NCI-H526 (cell line): ENCODE results near the gene HELZ.
"Not testable (repeated sequence)": the region's sequence is repeated elsewhere in the genome, so short reads cannot be mapped to it uniquely, and the experiment has no call there.

Source experiments
- DNase-seq, 2 experiments: peaks; one replicate each; lab custom pipeline; 2025; lab: John Stamatoyannopoulos, UW

HELZ gene

DNA sequence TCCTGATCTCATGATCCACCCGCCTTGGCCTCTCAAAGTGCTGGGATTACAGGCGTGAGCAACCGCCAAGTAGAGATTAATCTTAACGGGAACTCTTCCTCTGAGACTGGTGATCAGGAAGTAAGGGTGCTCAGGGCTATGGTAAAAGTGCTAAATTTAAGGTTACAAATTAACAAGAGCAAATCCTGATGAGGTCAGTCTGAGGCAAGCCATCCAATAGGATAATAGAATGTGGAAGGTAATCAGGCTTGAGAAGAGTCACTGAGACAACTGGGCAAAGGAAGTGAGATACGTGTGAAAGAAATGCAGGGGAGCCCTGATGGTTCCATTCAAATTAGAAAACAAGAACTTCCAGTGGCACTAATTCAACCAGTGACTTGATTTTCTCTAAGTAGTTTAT is 131.5 kb downstream of the HELZ start:
- no peak for DNase-seq

DNA sequence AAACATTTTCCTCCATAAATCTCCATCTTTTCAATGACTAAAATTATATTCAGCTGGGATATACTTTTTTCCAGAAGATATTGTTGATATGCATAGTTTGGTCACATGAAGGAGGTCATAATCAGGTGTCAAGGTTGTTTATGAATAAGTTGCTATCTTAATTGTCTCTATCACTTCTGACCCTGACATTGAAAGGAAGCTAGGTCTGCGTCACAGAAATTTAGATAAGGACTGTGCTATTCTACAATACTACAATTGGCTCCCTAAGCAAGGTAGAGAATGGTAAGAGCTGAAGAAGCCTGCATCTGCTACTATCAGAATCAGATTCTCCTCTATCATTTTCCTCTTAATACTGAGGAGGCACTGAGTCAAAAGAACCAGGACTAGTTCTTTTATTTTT is 133.2 kb downstream of the HELZ start:
- no peak for DNase-seq

DNA sequence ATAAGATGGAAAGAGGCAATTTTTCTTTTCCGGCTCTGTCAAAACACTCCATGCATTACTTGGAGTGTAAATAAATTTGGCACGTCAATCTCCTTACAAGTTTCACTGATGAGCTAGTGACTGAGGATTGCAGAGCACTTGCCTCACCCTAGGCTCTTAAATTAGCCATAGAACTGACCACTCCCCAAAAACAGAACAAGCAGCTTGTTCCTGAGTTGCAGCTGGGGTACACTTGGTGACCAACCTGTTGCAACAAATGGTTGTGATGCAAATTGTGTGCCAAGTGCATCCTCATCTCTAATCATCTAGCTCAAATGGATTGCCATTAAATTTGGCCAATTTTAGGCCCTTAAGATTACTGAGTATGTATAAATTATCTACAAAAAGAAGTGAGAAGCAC is 133.7 kb downstream of the HELZ start:
- no peak for DNase-seq

DNA sequence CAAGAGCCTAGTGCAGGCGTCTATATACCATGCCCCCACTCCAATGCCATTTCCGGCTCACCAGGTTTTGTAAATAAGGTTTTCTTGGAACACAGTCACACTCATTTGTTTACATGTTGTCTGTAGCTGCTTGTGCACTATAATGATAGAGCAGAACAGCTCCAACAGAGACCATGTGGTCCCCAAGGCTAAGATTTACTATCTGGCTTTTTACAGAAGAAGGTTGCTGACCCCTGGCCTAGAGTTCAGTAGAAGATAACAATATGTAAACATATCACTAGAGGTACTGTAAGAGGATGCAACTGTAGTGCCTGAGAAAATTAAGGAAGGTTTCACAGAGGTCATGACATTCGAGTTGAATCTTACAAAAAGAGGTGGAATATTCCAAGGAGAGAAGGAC is 134.4 kb downstream of the HELZ start:
- no peak for DNase-seq

DNA sequence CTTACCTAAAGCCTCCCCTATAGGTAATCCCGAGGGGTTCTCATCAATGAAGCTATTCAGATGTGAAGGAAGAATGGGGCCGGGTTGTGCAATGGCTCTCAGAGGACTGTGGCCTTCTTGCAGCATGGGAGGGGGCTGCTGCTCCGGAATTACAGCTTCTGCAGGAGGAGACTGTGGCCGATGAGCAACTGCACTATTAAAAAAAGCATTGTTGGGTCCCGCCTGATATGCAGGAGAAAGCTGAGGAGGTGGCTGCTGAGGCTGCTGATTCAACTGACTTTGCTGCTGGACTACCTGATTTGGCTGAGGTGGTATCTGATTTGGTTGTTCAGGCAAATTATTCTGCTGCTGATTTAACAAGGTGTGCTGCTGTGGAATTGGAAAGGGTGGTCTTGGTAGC is 135.9 kb downstream of the HELZ start:
- DNase-seq = peak; percentile 66 to 88

DNA sequence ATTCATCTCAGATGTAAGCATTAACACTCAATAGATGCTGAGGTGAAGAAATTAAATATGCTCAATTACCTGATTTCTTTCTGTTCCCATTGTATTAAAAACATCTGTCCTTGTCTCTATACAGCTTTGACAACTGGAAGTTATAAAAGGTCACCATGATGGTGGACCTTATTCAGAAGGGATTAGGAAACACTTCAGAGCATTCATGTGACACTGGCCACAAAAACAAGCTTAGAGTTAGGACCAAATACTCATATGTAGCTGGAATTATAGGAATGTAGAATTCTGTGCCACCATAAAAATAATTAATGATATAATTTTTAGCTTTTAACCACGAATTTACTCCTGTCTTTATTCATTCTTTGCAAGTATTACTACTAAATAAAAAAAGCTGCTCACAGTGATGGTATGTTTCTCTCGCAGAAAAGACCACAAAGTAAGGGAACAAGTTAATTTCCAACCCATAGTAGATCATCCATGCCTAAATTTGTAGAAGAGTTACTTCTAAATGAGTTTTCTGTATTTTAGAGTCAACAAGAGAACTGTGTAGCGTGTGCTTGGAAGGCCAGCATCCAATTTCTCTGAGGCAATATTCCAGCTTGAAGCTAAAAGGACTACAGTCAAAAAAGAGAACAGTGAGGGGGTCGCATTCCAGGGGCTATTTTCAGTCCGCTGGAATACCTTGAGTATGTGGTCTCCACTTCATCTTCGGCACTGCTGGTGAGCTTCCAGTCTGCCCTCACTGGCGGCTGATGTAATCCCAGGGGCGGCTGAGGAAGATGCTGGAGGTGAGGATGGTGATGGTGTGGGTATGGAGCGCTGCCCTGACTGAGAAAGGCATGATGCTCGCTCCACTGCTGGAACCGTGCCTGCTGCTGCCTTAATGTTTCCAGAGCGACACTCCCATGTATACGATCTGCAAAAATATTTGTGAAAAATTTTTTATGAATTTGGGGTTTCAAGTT is 136.9 kb downstream of the HELZ start:
- DNase-seq = no peak

DNA sequence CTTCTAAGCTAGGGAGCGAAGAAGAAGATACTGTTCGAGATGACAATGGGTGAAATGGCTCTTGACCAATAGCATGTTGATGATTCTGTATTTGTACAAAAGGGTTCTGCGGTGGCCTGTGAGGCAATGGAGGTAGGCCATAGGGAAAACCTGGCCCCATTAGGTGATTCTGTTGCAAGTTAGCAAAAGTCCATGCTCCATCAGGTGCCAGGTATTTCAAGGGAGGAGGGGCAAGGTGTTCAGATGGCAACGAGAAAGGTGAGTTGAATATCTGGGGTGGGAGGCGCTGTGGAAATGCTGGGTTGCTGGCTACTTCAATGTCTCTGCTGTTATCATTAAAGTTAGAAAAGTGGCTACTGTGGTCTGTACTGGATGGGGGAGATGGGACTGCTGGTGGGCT is 137.8 kb downstream of the HELZ start:
- DNase-seq = no peak

DNA sequence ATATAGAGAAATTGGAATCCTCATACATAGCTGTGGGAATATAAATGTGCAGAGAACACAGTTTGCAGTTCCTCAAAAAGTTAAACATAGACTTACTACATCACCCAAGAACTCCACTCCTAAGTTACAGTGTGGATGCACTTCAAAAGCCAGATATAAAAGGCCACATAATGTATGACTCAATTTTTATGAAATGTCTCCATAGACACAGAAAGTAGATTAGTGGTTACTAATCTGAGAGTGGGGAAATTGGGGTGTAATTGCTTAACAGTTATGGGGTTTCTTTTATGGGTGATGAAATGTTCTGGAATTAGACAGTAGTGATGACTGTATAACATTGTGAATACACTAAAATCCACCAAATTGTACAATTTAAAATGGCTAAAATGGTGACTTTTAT is 139.8 kb downstream of the HELZ start:
- DNase-seq = no peak

DNA sequence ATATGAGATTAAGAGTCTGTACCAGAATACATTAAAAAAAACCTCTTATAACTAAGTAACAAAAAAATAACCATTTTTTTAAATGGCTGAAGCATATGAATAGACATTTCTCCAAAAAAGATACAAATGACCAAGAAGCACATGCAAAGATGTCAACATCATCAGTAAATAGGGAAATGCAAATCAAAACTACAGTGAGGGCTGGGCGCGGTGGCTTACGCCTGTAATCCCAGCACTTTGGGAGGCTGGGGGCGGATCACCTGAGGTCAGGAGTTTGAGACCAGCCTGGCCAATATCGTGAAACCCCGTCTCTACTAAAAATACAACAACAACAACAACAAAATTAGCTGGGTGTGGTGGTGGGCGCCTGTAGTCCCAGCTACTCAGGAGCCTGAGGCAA is 140.4 kb downstream of the HELZ start:
- not testable (repeated sequence) for DNase-seq

DNA sequence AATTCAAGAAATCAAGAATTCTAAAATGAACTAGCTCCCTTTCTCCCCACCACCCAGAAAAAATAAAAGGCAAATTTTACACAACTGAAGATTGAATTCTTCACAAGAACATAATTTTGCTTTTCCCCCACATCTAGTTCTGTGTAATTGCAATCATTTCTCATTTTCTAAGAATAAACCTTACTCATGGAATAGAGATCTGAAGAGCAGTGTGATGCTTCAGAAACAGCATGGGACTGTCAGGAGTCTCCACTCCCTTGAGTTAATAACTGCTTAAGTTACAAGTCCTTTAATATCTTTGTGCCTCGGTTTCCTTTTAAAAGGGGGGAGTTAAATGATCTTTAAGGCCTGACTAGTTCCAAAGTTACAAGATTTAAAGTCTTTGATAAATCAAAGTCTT is 147.0 kb downstream of the HELZ start:
- no peak for DNase-seq

DNA sequence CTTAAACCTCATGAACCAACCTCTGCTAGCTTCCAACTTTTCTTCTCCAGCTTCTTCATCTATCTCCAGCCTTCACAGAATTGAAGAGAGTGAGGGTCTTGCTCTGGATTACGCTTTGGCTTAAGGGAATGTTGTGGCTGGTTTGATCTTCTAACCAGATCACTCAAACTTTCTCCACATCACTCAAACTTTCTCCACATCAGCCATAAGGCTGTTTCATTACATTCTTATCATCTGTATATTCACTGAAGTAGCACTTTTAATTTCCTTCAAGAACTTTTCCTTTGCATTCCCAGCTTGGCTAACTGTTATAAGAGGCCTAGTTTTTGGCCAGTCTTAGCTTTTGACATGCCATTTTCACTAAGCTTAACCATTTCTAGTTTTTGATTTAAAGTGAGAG is 148.4 kb downstream of the HELZ start:
- no peak for DNase-seq

DNA sequence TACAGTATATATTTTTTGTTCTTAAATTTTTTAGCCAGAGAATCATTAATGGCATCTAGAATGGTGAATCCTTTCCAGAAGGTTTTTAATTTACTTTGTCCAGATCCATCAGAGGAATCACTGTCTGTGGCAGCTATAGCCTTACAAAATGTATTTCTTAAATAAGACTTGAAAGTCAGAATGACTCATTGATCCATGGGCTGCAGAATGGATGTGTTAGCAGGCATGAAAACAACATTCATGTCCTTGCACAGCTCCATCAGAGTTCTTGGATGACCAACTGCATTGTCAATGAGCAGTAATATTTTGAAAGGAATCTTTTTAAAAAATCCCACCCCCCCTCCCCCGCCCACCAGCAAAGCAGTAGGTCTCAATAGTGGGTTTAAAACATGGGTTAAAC is 149.2 kb downstream of the HELZ start:
- no peak for DNase-seq

DNA sequence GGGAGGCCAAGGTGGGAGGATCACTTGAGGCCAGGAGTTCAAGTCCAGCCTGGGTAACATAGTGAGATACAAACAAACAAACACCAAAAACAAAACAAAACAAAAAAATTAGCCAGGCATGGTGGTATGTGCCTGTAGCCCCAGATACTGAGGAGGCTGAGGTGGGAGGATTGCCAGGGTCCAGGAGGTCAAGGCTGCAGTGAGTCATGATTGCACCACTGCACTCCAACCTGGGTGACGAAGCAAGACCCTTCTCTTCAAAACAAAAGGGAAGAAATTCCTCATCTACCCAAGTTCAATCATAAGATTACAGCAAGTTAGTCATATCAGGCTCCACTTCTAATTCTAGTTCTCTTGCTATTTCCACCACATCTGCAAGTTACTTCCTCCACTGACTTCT is 149.7 kb downstream of the HELZ start:
- DNase-seq = not testable (repeated sequence)

DNA sequence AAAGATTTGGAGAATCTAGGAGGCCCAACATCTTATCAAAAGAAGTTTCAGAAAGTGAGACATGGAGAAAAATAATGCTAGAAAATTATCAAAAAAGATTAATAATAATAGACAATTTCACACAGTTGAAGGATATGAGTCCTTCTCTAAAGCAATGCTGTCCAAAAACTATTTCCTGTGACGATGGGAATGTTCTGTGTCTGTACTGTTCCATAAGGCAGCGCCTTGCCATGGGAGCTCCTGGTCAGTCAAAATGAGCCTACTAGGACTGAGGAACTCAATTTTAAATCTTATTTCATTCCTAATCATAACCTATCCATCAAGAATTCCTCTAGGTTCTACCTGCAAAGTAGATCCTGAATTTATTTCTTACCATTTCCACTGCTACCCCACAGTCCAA is 151.6 kb downstream of the HELZ start:
- DNase-seq = no peak

DNA sequence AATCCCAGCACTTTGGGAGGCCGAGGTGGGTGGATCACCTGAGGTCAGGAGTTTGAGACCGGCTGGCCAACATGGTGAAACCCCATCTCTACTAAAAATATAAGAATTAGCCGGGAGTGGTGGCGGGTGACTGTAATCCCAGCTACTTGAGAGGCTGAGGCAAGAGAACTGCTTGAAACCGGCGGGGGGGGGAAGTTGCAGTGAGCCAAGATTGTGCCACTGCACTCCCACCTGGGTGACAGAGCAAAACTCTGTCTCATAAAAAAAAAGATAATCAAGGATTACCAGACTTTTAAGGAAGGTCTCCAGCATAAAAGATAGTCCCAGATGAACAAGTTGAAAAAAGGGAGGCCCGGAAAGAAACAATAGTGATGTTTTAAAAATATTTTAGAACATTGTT is 152.3 kb downstream of the HELZ start:
- not testable (repeated sequence) for DNase-seq

DNA sequence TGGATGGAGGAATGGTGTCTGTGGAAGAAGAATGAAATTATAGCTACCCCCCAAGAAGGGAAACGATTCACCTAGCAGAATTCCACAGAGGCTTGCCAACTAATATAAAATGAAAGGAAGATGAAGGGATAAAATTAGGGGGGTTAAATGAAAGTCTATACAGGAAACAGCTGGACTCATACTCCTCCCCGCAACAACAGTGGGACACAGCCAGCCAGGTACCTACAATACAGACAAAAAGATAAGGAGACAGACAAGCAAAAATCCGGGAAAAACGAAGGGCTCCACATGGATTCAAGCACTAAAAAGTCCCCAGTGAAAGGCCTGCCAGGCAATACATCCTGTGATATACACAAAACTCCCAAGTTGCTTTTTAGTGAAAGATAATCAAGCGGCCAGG is 152.7 kb downstream of the HELZ start:
- no peak for DNase-seq

DNA sequence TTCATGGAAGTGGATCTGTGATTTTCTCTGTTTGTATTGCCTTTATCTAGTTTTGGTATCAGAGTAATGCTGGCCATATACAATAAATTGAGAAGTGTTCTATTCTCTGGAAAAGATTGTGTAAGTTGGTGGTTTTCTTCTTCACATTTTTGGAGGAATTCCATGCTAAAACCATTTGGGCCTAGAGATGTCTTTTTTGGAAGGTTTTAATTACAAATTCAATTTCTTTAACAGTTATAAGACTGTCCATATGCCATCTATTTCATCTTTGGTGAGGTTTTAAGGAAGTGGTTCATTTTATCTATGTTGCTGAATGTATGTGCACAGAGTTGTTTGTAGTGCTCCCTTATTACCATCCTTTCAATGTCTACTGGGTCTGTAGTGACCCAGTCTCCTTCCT is 154.7 kb downstream of the HELZ start:
- DNase-seq = no peak

DNA sequence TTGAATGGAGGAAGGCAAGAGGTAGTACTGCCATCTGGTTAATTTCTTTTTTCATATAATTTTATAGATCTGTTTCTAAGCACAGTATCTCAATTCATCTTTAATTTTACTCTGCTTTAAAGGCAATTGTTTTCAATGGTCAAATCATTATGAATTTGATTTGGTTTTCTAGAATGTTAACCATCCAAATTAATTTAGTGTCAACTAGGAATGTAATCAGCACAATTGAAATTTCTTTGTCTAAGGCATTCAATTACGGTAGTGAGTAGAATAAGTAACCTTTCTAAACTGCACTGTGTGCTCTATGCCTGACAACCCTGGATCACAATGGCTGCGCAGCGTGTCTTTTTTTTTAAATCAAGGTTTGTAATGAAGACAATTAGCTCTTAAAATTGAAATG is 156.4 kb downstream of the HELZ start:
- DNase-seq = no peak

DNA sequence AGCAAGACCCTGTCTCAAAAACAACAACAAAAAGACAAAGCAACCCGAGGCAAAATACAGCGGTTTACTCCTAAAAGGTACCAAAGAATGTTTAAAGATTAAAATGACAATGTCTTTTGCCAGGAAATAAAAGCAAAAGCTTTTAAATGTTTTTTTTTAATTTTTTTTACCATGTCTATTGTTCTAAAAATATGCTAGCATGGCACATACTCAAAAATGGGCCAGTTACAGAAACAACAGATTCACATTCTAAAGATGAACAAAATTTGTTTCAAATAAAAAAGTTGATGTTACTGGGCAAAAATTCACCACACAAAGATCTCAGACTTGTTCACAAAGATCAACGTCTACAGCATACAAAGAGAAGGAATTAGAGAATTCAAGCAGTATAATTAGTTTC is 159.6 kb downstream of the HELZ start:
- no peak for DNase-seq

DNA sequence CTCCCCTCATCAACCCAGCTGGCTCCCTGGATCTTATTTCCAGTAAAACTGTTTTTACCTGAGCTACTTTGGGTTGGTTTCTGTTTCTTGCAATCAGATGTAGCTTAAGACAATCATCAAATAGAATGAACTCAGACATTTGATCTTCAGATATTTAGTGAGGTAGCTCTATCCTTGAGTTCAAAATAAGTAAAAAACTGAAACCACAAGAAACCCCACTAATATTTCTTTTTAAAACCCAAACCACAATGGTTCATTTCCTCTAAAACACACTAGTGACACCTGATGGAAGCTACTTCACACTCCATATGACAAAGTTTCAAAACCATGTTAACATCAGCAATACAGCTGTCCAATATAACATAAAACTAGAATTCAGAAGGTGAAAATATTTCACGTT is 162.9 kb downstream of the HELZ start:
- no peak for DNase-seq

DNA sequence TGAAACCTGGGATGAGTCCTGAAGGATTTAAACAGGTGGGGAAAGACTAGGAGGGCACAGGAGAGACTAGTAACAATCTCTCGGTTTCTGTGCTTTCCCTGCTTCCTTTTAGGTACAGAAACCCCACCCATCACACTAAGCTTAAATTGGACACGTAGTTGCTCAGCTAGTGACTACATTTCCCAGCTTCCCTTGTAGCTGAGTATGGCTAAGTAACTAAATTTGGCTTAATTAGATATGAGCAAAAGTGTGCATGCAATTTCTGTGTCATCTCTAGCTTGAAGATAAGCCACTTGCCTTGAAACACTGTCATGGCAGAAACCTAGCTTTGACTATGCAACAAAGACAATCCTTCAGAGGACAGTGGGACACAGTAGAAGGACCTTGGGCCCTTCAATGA is 164.2 kb downstream of the HELZ start:
- no peak for DNase-seq

DNA sequence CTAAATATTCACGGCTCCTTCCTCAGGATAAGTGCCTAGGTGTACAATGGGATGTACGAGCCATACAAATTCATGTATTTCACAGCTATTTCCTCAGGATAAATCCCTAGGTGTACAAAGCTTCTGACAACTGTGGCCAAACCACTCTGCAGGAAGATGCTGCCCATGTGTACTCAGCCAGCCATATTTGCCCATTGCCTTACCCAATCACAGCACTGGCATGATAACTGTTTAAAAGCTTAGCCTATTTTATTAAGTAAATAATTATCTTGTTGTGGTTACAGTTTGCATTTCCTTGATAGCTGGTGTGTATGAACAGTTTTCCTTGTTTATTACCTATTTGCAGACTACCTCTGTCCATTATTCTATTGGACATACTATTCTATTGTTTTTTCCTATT is 165.5 kb downstream of the HELZ start:
- DNase-seq = peak; percentile 41 to 56

DNA sequence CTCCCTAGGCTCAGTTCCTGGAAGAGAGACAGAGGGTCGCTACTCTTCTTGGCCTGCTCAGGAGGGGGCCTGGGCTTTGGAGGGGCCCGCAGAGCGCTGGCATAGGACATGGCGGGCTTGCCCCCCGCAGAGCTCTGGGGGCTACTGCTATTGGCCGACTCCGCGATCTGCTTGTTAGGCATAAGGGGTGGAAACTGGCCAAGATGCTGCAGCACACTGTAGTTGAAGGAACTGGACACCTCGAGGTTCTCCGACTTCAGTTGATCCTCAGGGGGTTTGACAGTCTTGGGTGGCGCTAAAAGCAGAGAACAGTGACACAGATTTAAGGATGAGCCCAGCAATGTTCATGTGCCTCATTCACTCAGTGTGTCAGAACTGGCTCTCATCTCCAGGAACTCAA is 166.7 kb downstream of the HELZ start:
- DNase-seq = no peak

DNA sequence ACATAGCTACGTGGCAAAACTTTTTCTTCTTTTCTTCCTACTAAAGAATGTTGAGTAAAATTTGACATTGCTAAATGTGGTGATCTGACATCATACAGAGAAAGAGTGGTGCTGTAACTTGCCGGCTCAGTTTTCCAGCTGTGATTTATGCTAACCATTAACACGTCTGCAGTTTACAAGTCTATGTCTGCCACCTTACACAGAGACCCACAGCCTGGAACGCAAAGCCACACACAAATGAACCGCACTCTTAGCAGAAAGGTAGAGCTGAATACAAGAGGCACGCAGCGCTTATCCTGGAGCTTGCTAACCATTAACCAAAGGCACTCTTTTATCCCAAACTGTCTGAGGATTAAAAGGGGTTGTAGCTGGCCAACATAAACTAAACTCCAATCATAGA is 168.7 kb downstream of the HELZ start:
- DNase-seq = no peak
